DOHH2 (cell line): ENCODE results near the gene TTC23.

Experiments
- H3F3A ChIP-seq: fragments of 200-600 bp; sonication (generic), shearing (Covaris generic); 2 replicates; pipeline ENCODE4 v1.6.0; 2016; ENCODE audit warnings: antibody characterized with exemption, mild to moderate bottlenecking; ENCODE audit not compliant: control insufficient read depth, insufficient read depth
- H3K27ac ChIP-seq: fragments of 200-600 bp; sonication (generic); 2 replicates; pipeline ENCODE4 v1.5.1; 2014; ENCODE audit warnings: low read depth, mild to moderate bottlenecking, low read length, moderate library complexity
- H3K27me3 ChIP-seq: fragments of 200-600 bp; sonication (generic); 2 replicates; pipeline ENCODE4 v1.6.1; 2014; ENCODE audit warnings: mild to moderate bottlenecking, low read length, mixed read lengths; ENCODE audit not compliant: control insufficient read depth
- H3K36me3 ChIP-seq: fragments of 200-600 bp; sonication (generic); 2 replicates; pipeline ENCODE4 v1.6.1; 2014; ENCODE audit warnings: mild to moderate bottlenecking, low read length, moderate library complexity, mixed read lengths; ENCODE audit not compliant: control insufficient read depth
- H3K4me1 ChIP-seq: fragments of 200-600 bp; sonication (generic); 2 replicates; pipeline ENCODE4 v1.6.1; 2014; ENCODE audit warnings: mild to moderate bottlenecking, low read length, mixed read lengths; ENCODE audit not compliant: control insufficient read depth
- H3K4me2 ChIP-seq: fragments of 200-600 bp; sonication (generic); 2 replicates; pipeline ENCODE4 v1.6.0; 2014; ENCODE audit warnings: mild to moderate bottlenecking, low read length, moderate library complexity
- H3K4me3 ChIP-seq: fragments of 200-600 bp; sonication (generic); 2 replicates; pipeline ENCODE4 v1.5.1; 2014; ENCODE audit warnings: mild to moderate bottlenecking, low read length, mixed read lengths
- H3K79me2 ChIP-seq: fragments of 200-600 bp; sonication (generic); 2 replicates; pipeline ENCODE4 v1.6.1; 2014; ENCODE audit warnings: mild to moderate bottlenecking, low read length, mixed read lengths; ENCODE audit not compliant: control insufficient read depth
- H3K9me2 ChIP-seq: fragments of 200-600 bp; sonication (generic); replicated peaks from 2 replicates; pipeline ENCODE4 v1.6.1; 2014; ENCODE audit warnings: mild to moderate bottlenecking, low read length, mixed read lengths; ENCODE audit not compliant: control insufficient read depth
- H3K9me3 ChIP-seq: fragments of 200-600 bp; sonication (generic); 2 replicates; pipeline ENCODE4 v1.6.1; 2014; ENCODE audit warnings: antibody characterized with exemption, low read length, mixed read lengths; ENCODE audit not compliant: control insufficient read depth, insufficient read depth
- H4K20me1 ChIP-seq: fragments of 200-600 bp; sonication (generic); 2 replicates; pipeline ENCODE4 v1.6.0; 2014; ENCODE audit warnings: low read depth, mild to moderate bottlenecking, antibody characterized with exemption, low read length, moderate library complexity; ENCODE audit not compliant: control insufficient read depth, insufficient read depth
- EZH2phosphoT487 ChIP-seq: fragments of 200-600 bp; sonication (generic); IDR thresholded peaks from 2 replicates; pipeline ENCODE4 v1.6.1; 2017; ENCODE audit warnings: borderline replicate concordance, mild to moderate bottlenecking, antibody characterized with exemption, low read length, moderate library complexity, mixed read lengths
- TF ChIP-seq, protein P1 (sequence below): fragments of 200-600 bp; sonication (generic); IDR thresholded peaks from one replicate; pipeline ENCODE4 v1.5.1; 2014; ENCODE audit warnings: antibody characterized with exemption, mild to moderate bottlenecking, low read depth, low read length; ENCODE audit not compliant: poor library complexity, severe bottlenecking

Gene TTC23

DNA sequence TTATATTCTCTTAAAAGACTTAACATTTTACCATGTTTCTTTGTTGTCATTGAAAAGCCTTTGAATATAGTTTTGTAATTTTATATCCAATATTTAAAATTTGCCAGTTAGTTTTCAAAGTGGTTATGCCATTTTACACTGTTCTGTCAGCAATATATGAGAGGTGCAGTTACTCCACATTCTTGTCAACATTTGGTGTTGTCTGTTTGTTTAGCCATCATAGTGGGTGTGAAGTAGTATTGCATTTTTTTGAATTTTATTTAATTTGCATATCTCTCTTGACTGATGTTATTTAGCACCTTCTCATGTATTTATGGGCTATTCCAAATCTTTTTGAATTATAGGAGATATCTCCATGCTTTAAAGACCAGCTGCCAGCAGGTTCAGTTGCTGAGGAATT is 42.3 kb upstream of the TTC23 start:
- Histone ChIP-seq H3K36me3 (peaks cover 19% of the 10 kb centered on the region), H4K20me1 (no peaks in the 10 kb centered on the region), H3K9me2 (no peaks in the 10 kb centered on the region), H3K9me3 (no peaks in the 10 kb centered on the region), H3K4me1 (no peaks in the 10 kb centered on the region), H3K4me3 (no peak overlapping the region), H3K79me2 (no peaks in the 10 kb centered on the region), H3K4me2 (no peak overlapping the region), H3F3A (peaks cover 4% of the 10 kb centered on the region; the same call in 1 of the 2 replicates), H3K27ac (no peak overlapping the region), H3K27me3 (no peaks in the 10 kb centered on the region)
- TF ChIP-seq, protein P1, sequence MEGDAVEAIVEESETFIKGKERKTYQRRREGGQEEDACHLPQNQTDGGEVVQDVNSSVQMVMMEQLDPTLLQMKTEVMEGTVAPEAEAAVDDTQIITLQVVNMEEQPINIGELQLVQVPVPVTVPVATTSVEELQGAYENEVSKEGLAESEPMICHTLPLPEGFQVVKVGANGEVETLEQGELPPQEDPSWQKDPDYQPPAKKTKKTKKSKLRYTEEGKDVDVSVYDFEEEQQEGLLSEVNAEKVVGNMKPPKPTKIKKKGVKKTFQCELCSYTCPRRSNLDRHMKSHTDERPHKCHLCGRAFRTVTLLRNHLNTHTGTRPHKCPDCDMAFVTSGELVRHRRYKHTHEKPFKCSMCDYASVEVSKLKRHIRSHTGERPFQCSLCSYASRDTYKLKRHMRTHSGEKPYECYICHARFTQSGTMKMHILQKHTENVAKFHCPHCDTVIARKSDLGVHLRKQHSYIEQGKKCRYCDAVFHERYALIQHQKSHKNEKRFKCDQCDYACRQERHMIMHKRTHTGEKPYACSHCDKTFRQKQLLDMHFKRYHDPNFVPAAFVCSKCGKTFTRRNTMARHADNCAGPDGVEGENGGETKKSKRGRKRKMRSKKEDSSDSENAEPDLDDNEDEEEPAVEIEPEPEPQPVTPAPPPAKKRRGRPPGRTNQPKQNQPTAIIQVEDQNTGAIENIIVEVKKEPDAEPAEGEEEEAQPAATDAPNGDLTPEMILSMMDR, result no peak
- TF ChIP-seq EZH2phosphoT487, result no peak

GRCh38 chr15:99283717-99284116 is 34.3 kb upstream of the TTC23 start:
- H3K36me3 ChIP-seq, result no peaks in the 10 kb centered on the region
- no peak overlapping the region for H3K4me3 ChIP-seq
- H3K4me1 ChIP-seq, result peaks cover 12% of the 10 kb centered on the region
- no peaks in the 10 kb centered on the region for H3K9me3 ChIP-seq
- no peaks in the 10 kb centered on the region for H4K20me1 ChIP-seq
- H3K9me2 ChIP-seq, result no peaks in the 10 kb centered on the region
- H3F3A ChIP-seq, result peaks cover 4% of the 10 kb centered on the region; the same call in 1 of the 2 replicates
- H3K79me2 ChIP-seq, result no peaks in the 10 kb centered on the region
- no peaks in the 10 kb centered on the region for H3K27me3 ChIP-seq
- H3K27ac ChIP-seq, result no peak overlapping the region
- H3K4me2 ChIP-seq, result no peak overlapping the region
- TF ChIP-seq, protein P1, result no peak
- no peak for TF ChIP-seq EZH2phosphoT487

DNA sequence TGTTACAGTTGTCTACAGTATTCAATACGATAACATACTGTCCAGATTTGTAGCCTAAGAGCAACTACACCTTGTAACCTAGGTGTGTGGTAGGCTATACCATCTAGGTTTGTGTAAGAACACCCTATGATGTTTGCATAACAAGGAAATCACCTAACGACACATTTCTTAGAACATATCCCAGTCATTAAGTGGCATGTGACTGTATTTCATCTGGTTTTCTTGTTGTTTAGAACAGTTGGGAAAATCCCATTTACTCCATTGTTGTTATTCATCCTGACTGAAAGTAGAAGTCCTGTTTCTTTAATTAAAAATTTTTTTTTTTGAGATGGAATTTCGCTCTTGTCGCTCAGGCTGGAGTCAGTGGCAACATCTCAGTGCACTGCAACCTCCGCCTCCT is 33.2 kb upstream of the TTC23 start:
- Histone ChIP-seq H3K27ac (no peak overlapping the region), H3K9me3 (no peaks in the 10 kb centered on the region), H3F3A (0 out of 2 replicates have a peak, but pooled peaks cover 1% of the 10 kb centered on the region), H3K4me1 (peaks cover 12% of the 10 kb centered on the region), H3K36me3 (no peaks in the 10 kb centered on the region), H3K4me2 (peak overlapping the region; percentile 26; the same call in 1 of the 2 replicates), H4K20me1 (no peaks in the 10 kb centered on the region), H3K79me2 (no peaks in the 10 kb centered on the region), H3K27me3 (no peaks in the 10 kb centered on the region), H3K4me3 (no peak overlapping the region), H3K9me2 (no peaks in the 10 kb centered on the region)
- TF ChIP-seq, protein P1, result no peak
- no peak for TF ChIP-seq EZH2phosphoT487

GRCh38 chr15:99282121-99282520 is 32.7 kb upstream of the TTC23 start:
- TF ChIP-seq, protein P1, result no peak
- no peak for TF ChIP-seq EZH2phosphoT487

More at GRCh38 chr15:99282121-99282520, 32.7 kb upstream of the TTC23 start:
- Histone ChIP-seq H3K36me3 (no peaks in the 10 kb centered on the region), H3K4me2 (peak overlapping the region; percentile 26; the same call in 1 of the 2 replicates), H3K4me1 (peaks cover 12% of the 10 kb centered on the region), H3K27me3 (no peaks in the 10 kb centered on the region), H3K27ac (no peak overlapping the region), H3K79me2 (no peaks in the 10 kb centered on the region), H3K9me2 (no peaks in the 10 kb centered on the region), H3K4me3 (no peak overlapping the region), H4K20me1 (no peaks in the 10 kb centered on the region), H3K9me3 (no peaks in the 10 kb centered on the region), H3F3A (no peaks in the 10 kb centered on the region)
